HG03469 (cell line): ENCODE data around the gene NFIX.

ENCODE experiments used
- ATAC-seq: cut with Tn5 transposase; IDR thresholded peaks from one replicate; pipeline ENCODE4 v1.9.1; 2021; ENCODE audit warnings: mild to moderate bottlenecking, moderate library complexity, moderate number of reproducible peaks; ENCODE audit not compliant: unreplicated experiment

The NFIX gene

GRCh38 chr19:12987190-12987589, 8.1 kb upstream of the NFIX start:
- no peak for ATAC-seq

- no peak for ATAC-seq
Observed at GRCh38 chr19:12987781-12988180, 7.5 kb upstream of the NFIX start.

GRCh38 chr19:12990431-12990830, 4.8 kb upstream of the NFIX start:
- ATAC-seq, result no peak

GRCh38 chr19:12990853-12991252, 4.4 kb upstream of the NFIX start:
- no peak for ATAC-seq

- ATAC-seq, result no peak
Observed at GRCh38 chr19:12991296-12991695, 4.0 kb upstream of the NFIX start.

- ATAC-seq, result no peak
Observed at GRCh38 chr19:12992729-12993128, 2.5 kb upstream of the NFIX start.

- no peak for ATAC-seq
Observed at GRCh38 chr19:12993562-12993961, 1.7 kb upstream of the NFIX start.

GRCh38 chr19:12995596-12996405, 526 bp downstream of the NFIX start:
- no peak for ATAC-seq

GRCh38 chr19:12996406-12997094, 1.3 kb downstream of the NFIX start:
- no peak for ATAC-seq

- ATAC-seq, result no peak
Observed at GRCh38 chr19:12997179-12997966, 2.1 kb downstream of the NFIX start.

- ATAC-seq, result no peak
Observed at GRCh38 chr19:12997967-12998940, 3.0 kb downstream of the NFIX start.

- no peak for ATAC-seq
Observed at GRCh38 chr19:13001166-13001501, 5.9 kb downstream of the NFIX start.

GRCh38 chr19:13001502-13002165, 6.4 kb downstream of the NFIX start:
- ATAC-seq, result no peak

GRCh38 chr19:13002166-13002898, 7.1 kb downstream of the NFIX start:
- ATAC-seq, result no peak

GRCh38 chr19:13003081-13003480, 7.8 kb downstream of the NFIX start:
- ATAC-seq, result no peak

GRCh38 chr19:13004273-13004672, 9.0 kb downstream of the NFIX start:
- no peak for ATAC-seq

- ATAC-seq, result no peak
Observed at GRCh38 chr19:13005253-13005652, 10.0 kb downstream of the NFIX start.

- ATAC-seq, result no peak
Observed at GRCh38 chr19:13005861-13006370, 10.6 kb downstream of the NFIX start.
